ENCODE measurements around the gene ADCK2. TPM values are rescaled to one million over a fixed set of nuclear protein-coding genes. Genes with fewer than 3 reads are reported as not detected.

Gene ADCK2
- total RNA-seq, 1 donor from 2014 or later = 12.4 TPM

DNA sequence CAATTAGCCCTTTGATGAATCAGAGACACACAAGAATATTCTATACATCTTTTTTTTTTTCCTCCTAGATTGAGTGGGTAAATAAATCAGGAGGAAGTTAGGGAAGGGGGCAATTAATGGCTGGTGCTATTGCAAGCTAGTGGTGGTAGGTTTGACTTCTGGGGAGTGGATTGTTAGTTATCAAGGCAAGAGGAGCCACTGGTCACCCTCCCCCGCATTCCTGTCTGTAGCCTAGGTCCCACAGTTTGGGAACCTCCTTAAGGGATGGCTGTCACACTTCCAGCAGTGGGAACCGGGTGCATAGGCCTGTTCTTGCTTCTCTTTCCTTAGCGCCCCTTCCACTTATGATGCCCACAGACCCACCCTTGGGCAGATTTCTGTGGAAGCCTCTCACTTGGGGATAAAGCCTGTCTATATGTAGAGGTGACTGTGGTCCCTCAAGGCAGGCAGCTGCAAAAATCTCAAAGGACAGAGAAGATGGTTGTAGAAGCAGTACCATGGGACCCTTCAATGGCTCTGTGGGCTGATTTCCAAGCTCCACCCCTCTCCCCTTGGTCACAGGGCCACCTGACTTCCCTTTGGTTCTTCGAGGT, 2.3 kb upstream of the ADCK2 start:
- Histone ChIP-seq H3K9ac (ENCODE audit: low read length) (no peak overlapping the region), H3K36me3 (ENCODE audit: insufficient read depth, low read length) (no peaks in the 10 kb centered on the region), H3K27ac (ENCODE audit: low read depth, low read length) (no peak overlapping the region), H3K79me2 (ENCODE audit: insufficient read depth, low read length) (no peaks in the 10 kb centered on the region), H3K4me2 (ENCODE audit: low read length) (no peak overlapping the region), H4K20me1 (ENCODE audit: insufficient read depth, low read length) (no peaks in the 10 kb centered on the region), H3K4me3 (ENCODE audit: insufficient read depth, low read depth, low read length) (no peak overlapping the region), H3K9me3 (ENCODE audit: insufficient read depth, low read depth, low read length) (no peaks in the 10 kb centered on the region), H3K27me3 (ENCODE audit: insufficient read depth, low read length) (no peaks in the 10 kb centered on the region), H3K4me1 (ENCODE audit: insufficient read depth, low read length) (peaks cover 8% of the 10 kb centered on the region), H2AFZ (ENCODE audit: low read depth, low read length) (no peak overlapping the region)
- no peak for TF ChIP-seq EZH2 (IDR thresholded peaks at IDR 0.05; ENCODE audit: insufficient read depth, low read length)
- TF ChIP-seq, protein P1, sequence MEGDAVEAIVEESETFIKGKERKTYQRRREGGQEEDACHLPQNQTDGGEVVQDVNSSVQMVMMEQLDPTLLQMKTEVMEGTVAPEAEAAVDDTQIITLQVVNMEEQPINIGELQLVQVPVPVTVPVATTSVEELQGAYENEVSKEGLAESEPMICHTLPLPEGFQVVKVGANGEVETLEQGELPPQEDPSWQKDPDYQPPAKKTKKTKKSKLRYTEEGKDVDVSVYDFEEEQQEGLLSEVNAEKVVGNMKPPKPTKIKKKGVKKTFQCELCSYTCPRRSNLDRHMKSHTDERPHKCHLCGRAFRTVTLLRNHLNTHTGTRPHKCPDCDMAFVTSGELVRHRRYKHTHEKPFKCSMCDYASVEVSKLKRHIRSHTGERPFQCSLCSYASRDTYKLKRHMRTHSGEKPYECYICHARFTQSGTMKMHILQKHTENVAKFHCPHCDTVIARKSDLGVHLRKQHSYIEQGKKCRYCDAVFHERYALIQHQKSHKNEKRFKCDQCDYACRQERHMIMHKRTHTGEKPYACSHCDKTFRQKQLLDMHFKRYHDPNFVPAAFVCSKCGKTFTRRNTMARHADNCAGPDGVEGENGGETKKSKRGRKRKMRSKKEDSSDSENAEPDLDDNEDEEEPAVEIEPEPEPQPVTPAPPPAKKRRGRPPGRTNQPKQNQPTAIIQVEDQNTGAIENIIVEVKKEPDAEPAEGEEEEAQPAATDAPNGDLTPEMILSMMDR (IDR thresholded peaks at IDR 0.05; ENCODE audit: insufficient read depth, low read depth, low read length) = no peak
- no peak overlapping the region for H3K27ac Mint-ChIP-seq (ENCODE audit: unreplicated experiment)
- H3K4me1 Mint-ChIP-seq (ENCODE audit: low read depth, unreplicated experiment) = peaks cover 11% of the 10 kb centered on the region
- no peak for FAIRE-seq
- peaks cover 4% of the 10 kb centered on the region for H3K27me3 Mint-ChIP-seq (ENCODE audit: low read depth, unreplicated experiment)
- no peaks in the 10 kb centered on the region for H3K36me3 Mint-ChIP-seq (ENCODE audit: low read depth, unreplicated experiment)
- no peak for DNase-seq (ENCODE audit: low read depth)
- no peak overlapping the region for H3K4me3 Mint-ChIP-seq (ENCODE audit: unreplicated experiment)
- no peaks in the 10 kb centered on the region for H3K9me3 Mint-ChIP-seq (ENCODE audit: unreplicated experiment)

DNA sequence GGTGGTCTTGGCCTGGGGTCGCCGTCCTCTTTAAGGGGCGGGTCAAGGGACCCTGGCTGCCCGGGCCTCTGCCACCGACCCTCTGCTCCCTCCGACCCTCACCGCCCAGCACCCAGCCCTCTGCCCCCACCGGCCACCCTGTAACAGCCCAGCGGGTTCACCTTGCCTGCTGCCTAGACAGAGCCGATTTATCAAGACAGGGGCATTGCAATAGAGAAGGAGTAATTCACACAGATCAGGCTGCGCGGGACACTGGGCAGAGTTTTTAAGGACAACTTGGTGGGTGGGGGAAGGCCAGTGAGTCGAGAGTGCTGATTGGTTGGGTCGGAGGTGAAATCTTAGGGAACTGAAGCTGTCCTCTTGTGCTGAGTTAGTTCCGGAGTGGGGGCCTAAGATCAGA, 779 bp upstream of the ADCK2 start:
- DNase-seq (ENCODE audit: low read depth) (no peak), FAIRE-seq (no peak)
- no peaks in the 10 kb centered on the region for H3K9me3 Mint-ChIP-seq (ENCODE audit: unreplicated experiment)
- Histone ChIP-seq H3K4me1 (ENCODE audit: insufficient read depth, low read length) (peaks cover 8% of the 10 kb centered on the region), H3K27me3 (ENCODE audit: insufficient read depth, low read length) (no peaks in the 10 kb centered on the region), H3K9me3 (ENCODE audit: insufficient read depth, low read depth, low read length) (no peaks in the 10 kb centered on the region), H3K9ac (ENCODE audit: low read length) (no peak overlapping the region), H3K79me2 (ENCODE audit: insufficient read depth, low read length) (no peaks in the 10 kb centered on the region), H3K4me2 (ENCODE audit: low read length) (peak overlapping the region; percentile 98), H3K4me3 (ENCODE audit: insufficient read depth, low read depth, low read length) (no peak overlapping the region), H3K36me3 (ENCODE audit: insufficient read depth, low read length) (no peaks in the 10 kb centered on the region), H4K20me1 (ENCODE audit: insufficient read depth, low read length) (no peaks in the 10 kb centered on the region), H2AFZ (ENCODE audit: low read depth, low read length) (peak overlapping the region; percentile 18), H3K27ac (ENCODE audit: low read depth, low read length) (no peak overlapping the region)
- peak overlapping the region; percentile 83 for H3K4me3 Mint-ChIP-seq (ENCODE audit: unreplicated experiment)
- H3K27ac Mint-ChIP-seq (ENCODE audit: unreplicated experiment) = no peak overlapping the region
- H3K36me3 Mint-ChIP-seq (ENCODE audit: low read depth, unreplicated experiment) = peaks cover 3% of the 10 kb centered on the region
- peaks cover 12% of the 10 kb centered on the region for H3K4me1 Mint-ChIP-seq (ENCODE audit: low read depth, unreplicated experiment)
- no peaks in the 10 kb centered on the region for H3K27me3 Mint-ChIP-seq (ENCODE audit: low read depth, unreplicated experiment)
- TF ChIP-seq, protein P1 (IDR thresholded peaks at IDR 0.05; ENCODE audit: insufficient read depth, low read depth, low read length) = no peak
- no peak for TF ChIP-seq EZH2 (IDR thresholded peaks at IDR 0.05; ENCODE audit: insufficient read depth, low read length)

DNA sequence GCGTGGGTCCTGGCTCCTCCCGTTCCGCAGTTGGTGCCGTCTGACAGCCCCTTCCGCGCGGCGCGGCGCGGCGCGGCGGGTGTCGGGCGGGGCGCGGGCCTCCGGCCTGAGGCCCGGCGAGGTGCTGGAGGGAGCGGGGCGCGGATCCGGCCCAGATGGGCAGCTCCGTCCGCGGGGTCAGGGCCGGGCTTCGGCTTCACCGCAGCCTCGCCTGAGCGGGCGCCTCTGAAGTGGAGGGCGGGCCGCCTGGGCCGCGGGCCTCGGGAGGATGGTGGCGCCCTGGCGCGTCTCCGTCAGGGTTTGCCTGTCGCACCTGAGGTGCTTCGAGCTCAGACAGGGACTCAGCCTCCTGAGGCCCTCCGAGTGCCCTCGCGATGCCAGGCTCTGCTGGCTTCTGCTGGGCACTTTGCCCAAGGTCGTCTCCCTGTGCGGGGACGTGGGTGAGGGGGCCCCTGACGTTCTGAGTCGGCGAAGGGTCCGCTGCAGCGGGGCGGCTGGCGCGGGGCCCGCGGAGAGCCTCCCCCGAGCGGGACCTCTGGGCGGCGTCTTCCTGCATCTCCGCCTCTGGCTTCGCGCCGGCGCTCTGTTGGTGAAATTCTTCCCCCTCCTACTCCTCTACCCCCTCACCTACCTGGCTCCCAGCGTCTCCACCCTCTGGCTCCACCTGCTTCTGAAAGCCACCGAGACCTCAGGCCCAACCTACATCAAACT, 473 bp downstream of the ADCK2 start:
- Histone ChIP-seq H3K36me3 (ENCODE audit: insufficient read depth, low read length) (no peaks in the 10 kb centered on the region), H3K27me3 (ENCODE audit: insufficient read depth, low read length) (no peaks in the 10 kb centered on the region), H3K9ac (ENCODE audit: low read length) (peak overlapping the region; percentile 77), H3K4me3 (ENCODE audit: insufficient read depth, low read depth, low read length) (peak overlapping the region; percentile 66), H4K20me1 (ENCODE audit: insufficient read depth, low read length) (no peaks in the 10 kb centered on the region), H3K27ac (ENCODE audit: low read depth, low read length) (no peak overlapping the region), H3K4me2 (ENCODE audit: low read length) (peak overlapping the region; percentile 98), H3K79me2 (ENCODE audit: insufficient read depth, low read length) (no peaks in the 10 kb centered on the region), H2AFZ (ENCODE audit: low read depth, low read length) (peak overlapping the region; percentile 99), H3K9me3 (ENCODE audit: insufficient read depth, low read depth, low read length) (no peaks in the 10 kb centered on the region), H3K4me1 (ENCODE audit: insufficient read depth, low read length) (peaks cover 8% of the 10 kb centered on the region)
- TF ChIP-seq, protein P1 (IDR thresholded peaks at IDR 0.05; ENCODE audit: insufficient read depth, low read depth, low read length) = no peak
- peak; percentile 2 for TF ChIP-seq EZH2 (IDR thresholded peaks at IDR 0.05; ENCODE audit: insufficient read depth, low read length)
- FAIRE-seq (no peak), DNase-seq (ENCODE audit: low read depth) (no peak)
- no peak overlapping the region for H3K27ac Mint-ChIP-seq (ENCODE audit: unreplicated experiment)
- peaks cover 10% of the 10 kb centered on the region for H3K36me3 Mint-ChIP-seq (ENCODE audit: low read depth, unreplicated experiment)
- H3K4me3 Mint-ChIP-seq (ENCODE audit: unreplicated experiment) = peak overlapping the region; percentile 81
- no peaks in the 10 kb centered on the region for H3K9me3 Mint-ChIP-seq (ENCODE audit: unreplicated experiment)
- H3K27me3 Mint-ChIP-seq (ENCODE audit: low read depth, unreplicated experiment) = peaks cover 2% of the 10 kb centered on the region
- peaks cover 8% of the 10 kb centered on the region for H3K4me1 Mint-ChIP-seq (ENCODE audit: low read depth, unreplicated experiment)
